IMR-90 (cell line): ENCODE measurements around the gene OR51M1. TPM values are rescaled to one million over a fixed set of nuclear protein-coding genes. Genes with fewer than 3 reads are reported as not detected.

Experiments used
- ATAC-seq: fragments of 200-7000 bp; cut with Tn5 transposase; 2 replicates; pipeline ENCODE4 v1.9.1; 2020; ENCODE audit warnings: low read depth, mild to moderate bottlenecking, moderate library complexity
- BruUV-seq: library from RNA; stranded (reverse); fragments of 400-500 nt; replicated peaks from 2 replicates; lab custom pipeline; 2021; lab: Mats Ljungman, UMichigan
- CTCF ChIA-PET: fragments of 300-600 bp; formaldehyde crosslinking; extraction: SDS; loops from one replicate; lab custom pipeline; 2021; ENCODE audit warnings: antibody characterized with exemption; lab: Yijun Ruan, JAX
- POLR2A ChIA-PET: fragments of 300-600 bp; sonication (Branson Sonifier 250); formaldehyde crosslinking; loops from one replicate; lab custom pipeline; 2022; ENCODE audit warnings: antibody characterized with exemption; ENCODE audit not compliant: unreplicated experiment; lab: Charles Lee
- DNase-seq: peaks from one replicate; pipeline ENCODE4 v3.0.0; 2013
- H2AFZ ChIP-seq: replicated peaks from 2 replicates; pipeline ENCODE3; 2013; ENCODE audit warnings: low read length, mild to moderate bottlenecking; ENCODE audit not compliant: poor library complexity
- H2AK5ac ChIP-seq: 2 replicates; pipeline ENCODE4 v1.6.1; 2013; ENCODE audit warnings: low read depth, low read length, inconsistent platforms
- H2AK9ac ChIP-seq: replicated peaks from 2 replicates; pipeline ENCODE3; 2013; ENCODE audit warnings: mild to moderate bottlenecking, low read depth, low read length, moderate library complexity; ENCODE audit not compliant: poor library complexity
- H2BK120ac ChIP-seq: 2 replicates; pipeline ENCODE4 v1.6.1; 2013; ENCODE audit warnings: low read depth, low read length, inconsistent platforms
- H2BK15ac ChIP-seq: 3 replicates; pipeline ENCODE4 v1.6.1; 2013; ENCODE audit warnings: low read depth, low read length, inconsistent platforms
- H2BK20ac ChIP-seq: 2 replicates; pipeline ENCODE4 v1.6.1; 2013; ENCODE audit warnings: low read depth, mild to moderate bottlenecking, inconsistent platforms, low read length, moderate library complexity
- H2BK5ac ChIP-seq: 2 replicates; pipeline ENCODE4 v1.6.1; 2013; ENCODE audit warnings: mild to moderate bottlenecking, low read depth, low read length, inconsistent platforms; ENCODE audit not compliant: poor library complexity, severe bottlenecking
- H3K14ac ChIP-seq: replicated peaks from 2 replicates; pipeline ENCODE4 v1.6.1; 2013; ENCODE audit warnings: low read depth, low read length, inconsistent platforms
- H3K18ac ChIP-seq: 2 replicates; pipeline ENCODE4 v1.6.1; 2013; ENCODE audit warnings: low read depth, low read length, control low read depth
- H3K23ac ChIP-seq: 2 replicates; pipeline ENCODE4 v1.6.1; 2013; ENCODE audit warnings: low read depth, low read length, inconsistent platforms
- H3K27ac ChIP-seq: 2 replicates; pipeline ENCODE4 v1.5.1; 2013; ENCODE audit warnings: mild to moderate bottlenecking, control low read depth, low read length; ENCODE audit not compliant: insufficient read depth
- H3K27me3 ChIP-seq: 2 replicates; pipeline ENCODE4 v1.6.1; 2013; ENCODE audit warnings: low read length; ENCODE audit not compliant: control insufficient read depth, insufficient read depth
- H3K36me3 ChIP-seq: 2 replicates; pipeline ENCODE4 v1.6.1; 2013; ENCODE audit warnings: low read length, mixed read lengths; ENCODE audit not compliant: control insufficient read depth, insufficient read depth
- H3K4ac ChIP-seq: 2 replicates; pipeline ENCODE4 v1.6.1; 2013; ENCODE audit warnings: low read depth, low read length, inconsistent platforms
- H3K4me1 ChIP-seq: 2 replicates; pipeline ENCODE4 v1.6.1; 2013; ENCODE audit warnings: low read length, mixed read lengths; ENCODE audit not compliant: control insufficient read depth, insufficient read depth
- H3K4me2 ChIP-seq: 2 replicates; pipeline ENCODE4 v1.6.1; 2013; ENCODE audit warnings: low read depth, mild to moderate bottlenecking, control low read depth, low read length, moderate library complexity
- H3K4me3 ChIP-seq: 2 replicates; pipeline ENCODE4 v1.5.1; 2013; ENCODE audit warnings: low read depth, mild to moderate bottlenecking, control low read depth, low read length, moderate library complexity; ENCODE audit not compliant: insufficient read depth
- H3K56ac ChIP-seq: 2 replicates; pipeline ENCODE4 v1.6.1; 2013; ENCODE audit warnings: low read length, inconsistent platforms; ENCODE audit not compliant: insufficient read depth; ENCODE audit errors: extremely low read depth
- H3K79me1 ChIP-seq, 2 experiments: 2 replicates each; pipeline ENCODE4 v1.6.1; 2013; ENCODE audit warnings: low read length in 2 of 2, inconsistent platforms in 1 of 2, low read depth in 1 of 2
- H3K9ac ChIP-seq: 2 replicates; pipeline ENCODE4 v1.6.1; 2013; ENCODE audit warnings: low read depth, low read length, control low read depth
- H3K9me1 ChIP-seq: 2 replicates; pipeline ENCODE4 v1.6.1; 2013; ENCODE audit warnings: low read length, inconsistent platforms; ENCODE audit not compliant: insufficient read depth
- H3K9me3 ChIP-seq: 2 replicates; pipeline ENCODE4 v1.6.1; 2013; ENCODE audit warnings: low read length; ENCODE audit not compliant: control insufficient read depth, insufficient read depth
- H4K20me1 ChIP-seq: 2 replicates; pipeline ENCODE4 v1.6.1; 2013; ENCODE audit warnings: low read length, inconsistent platforms; ENCODE audit not compliant: insufficient read depth
- H4K5ac ChIP-seq: 2 replicates; pipeline ENCODE4 v1.6.1; 2013; ENCODE audit warnings: mild to moderate bottlenecking, low read depth, low read length, control low read depth
- H4K8ac ChIP-seq, 2 experiments: 2 replicates each; pipeline ENCODE4 v1.6.1; 2013; ENCODE audit warnings: low read depth in 2 of 2, low read length in 2 of 2, control low read depth in 1 of 2, inconsistent platforms in 1 of 2
- H4K91ac ChIP-seq: 2 replicates; pipeline ENCODE4 v1.6.1; 2013; ENCODE audit warnings: low read depth, low read length, inconsistent platforms; ENCODE audit not compliant: insufficient read depth
- BHLHE40 ChIP-seq: fragments of 150-350 bp; IDR thresholded peaks from 2 replicates; pipeline ENCODE4 v1.6.1; 2016; ENCODE audit warnings: mild to moderate bottlenecking, low read depth, low read length
- CHD1 ChIP-seq: IDR thresholded peaks from 2 replicates; pipeline ENCODE4 v1.6.1; 2012; ENCODE audit warnings: low read depth, low read length, improper control_type of control experiment
- FOS ChIP-seq: fragments of 150-350 bp; IDR thresholded peaks from 2 replicates; pipeline ENCODE4 v1.6.1; 2016; ENCODE audit warnings: low read depth, low read length
- MAFK ChIP-seq: IDR thresholded peaks from 2 replicates; pipeline ENCODE4 v1.6.1; 2012; ENCODE audit warnings: low read depth, low read length, improper control_type of control experiment
- MAZ ChIP-seq: IDR thresholded peaks from 2 replicates; pipeline ENCODE4 v1.6.1; 2012; ENCODE audit warnings: low read depth, mild to moderate bottlenecking, low read length, improper control_type of control experiment, moderate library complexity, borderline replicate concordance
- MXI1 ChIP-seq: IDR thresholded peaks from 2 replicates; pipeline ENCODE4 v1.6.1; 2012; ENCODE audit warnings: low read depth, mild to moderate bottlenecking, low read length, moderate library complexity, borderline replicate concordance
- NFE2L2 ChIP-seq: fragments of 150-350 bp; IDR thresholded peaks from 2 replicates; pipeline ENCODE4 v1.6.1; 2016; ENCODE audit warnings: low read depth, mild to moderate bottlenecking, low read length
- RAD21 ChIP-seq: IDR thresholded peaks from 2 replicates; pipeline ENCODE4 v1.6.1; 2012; ENCODE audit warnings: low read length, improper control_type of control experiment
- RCOR1 ChIP-seq: IDR thresholded peaks from 2 replicates; pipeline ENCODE4 v1.6.1; 2012; ENCODE audit warnings: mild to moderate bottlenecking, low read length, improper control_type of control experiment; ENCODE audit not compliant: insufficient replicate concordance
- RFX5 ChIP-seq: IDR thresholded peaks from 2 replicates; pipeline ENCODE4 v1.8.0; 2012; ENCODE audit warnings: low read depth, mild to moderate bottlenecking, low read length, moderate library complexity
- SMC3 ChIP-seq: fragments of 150-350 bp; IDR thresholded peaks from 2 replicates; pipeline ENCODE4 v1.6.1; 2016; ENCODE audit warnings: low read depth, mild to moderate bottlenecking, antibody characterized with exemption, low read length, moderate library complexity
- WGBS, 2 experiments: methylation state at CpG; one replicate each; pipeline versions ENCODE4 v1.1.5 to v1.1.7; 2013; ENCODE audit warnings: missing lambda C conversion rate in 2 of 2; ENCODE audit not compliant: insufficient read length in 1 of 2; ENCODE audit errors: extremely low coverage in 2 of 2; 5-methylcytosine and 5-hydroxymethylcytosine counted together
- dilution Hi-C: fragments of 300-500 bp; cut with HindIII; formaldehyde crosslinking; loops from one replicate; pipeline ENCODE4 v1.14.3; 2018; ENCODE audit warnings: low sequenced_read_pairs; ENCODE audit not compliant: unreplicated experiment
- in situ Hi-C: fragments of 300-500 bp; cut with MboI; formaldehyde crosslinking; loops from 3 replicates; pipeline ENCODE4 v1.14.3; 2019; ENCODE audit warnings: low sequenced_read_pairs, inconsistent platforms, mixed read lengths
- intact Hi-C: fragments of 100-400 bp; cut with micrococcal nuclease; formaldehyde crosslinking; loops from 2 replicates; pipeline ENCODE4 v1.10.0; 2022
- polyA plus RNA-seq, 3 experiments: library from polyadenylated mRNA; depleted of rRNA; stranded (reverse); fragments of >200 nt; gene quantifications; 2 replicates each; pipeline ENCODE4 v1.2.3, GENCODE V29; 2012; ENCODE audit warnings: low replicate concordance in 1 of 3
- total RNA-seq: library from RNA; depleted of rRNA; stranded (reverse); fragments of >200 nt; gene quantifications from 2 replicates; pipeline ENCODE4 v1.2.3, GENCODE V29; 2012
- TF ChIP-seq, protein P1 (sequence below): fragments of 150-350 bp; IDR thresholded peaks from 2 replicates; pipeline ENCODE4 v1.6.1; 2017; ENCODE audit warnings: mild to moderate bottlenecking, antibody characterized with exemption, low read length, low read depth
- TF ChIP-seq, protein P2 (sequence below): fragments of 150-350 bp; IDR thresholded peaks from 2 replicates; pipeline ENCODE4 v1.6.1; 2016; ENCODE audit warnings: low read depth, mild to moderate bottlenecking, low read length, moderate library complexity, borderline replicate concordance
- TF ChIP-seq, protein P3 (sequence below): conservative IDR thresholded peaks from 2 replicates; pipeline ENCODE4 v1.5.1; 2012; ENCODE audit warnings: mild to moderate bottlenecking, low read depth, low read length, improper control_type of control experiment

The OR51M1 gene
- total and polyA plus RNA-seq, 2 of the 4 experiments (the other 2 are of a cell fraction) = 0.54 to 0.87 TPM

DNA sequence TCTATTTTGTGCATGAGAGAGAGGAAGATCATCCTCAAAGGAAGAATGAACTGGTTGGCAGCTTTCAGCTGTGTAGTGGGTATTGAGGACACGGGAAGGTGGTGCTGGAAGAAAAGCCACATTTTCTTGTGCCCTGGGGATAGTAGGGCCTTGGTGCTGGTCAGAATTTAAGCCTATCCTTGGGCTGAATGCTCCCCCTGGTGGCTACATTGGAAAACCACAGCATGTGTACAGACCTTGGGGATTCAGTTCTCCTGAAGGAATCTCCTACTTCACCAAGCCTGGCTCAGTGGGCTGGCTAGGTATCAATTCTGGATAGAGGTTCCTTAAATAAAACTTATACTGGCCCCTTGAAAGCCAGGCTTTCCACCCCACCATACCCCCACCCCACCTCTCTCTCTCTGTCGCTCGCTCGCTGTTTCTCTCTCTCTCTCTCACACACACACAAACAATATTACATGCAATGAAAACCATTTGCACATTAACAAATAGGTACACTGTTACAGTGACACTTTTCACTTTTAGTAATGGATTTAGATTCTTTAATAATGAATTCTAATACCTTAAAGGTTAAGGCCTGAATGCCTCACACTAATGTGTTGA lies 2.8 kb upstream of the OR51M1 start:
- intact Hi-C loops = loop anchor here (1.0 to 5.0 kb wide), 7 partner anchors 176 to 1194 kb away; partner anchors contain the start of genes OR51D1 and OR52N2
- TF ChIP-seq RFX5 (no peak), SMC3 (peak; percentile 98), MAFK (no peak), RCOR1 (no peak), RAD21 (peak; percentile 98), MAZ (no peak), BHLHE40 (no peak), NFE2L2 (no peak), MXI1 (no peak), FOS (no peak), CHD1 (no peak)
- TF ChIP-seq, protein P1, sequence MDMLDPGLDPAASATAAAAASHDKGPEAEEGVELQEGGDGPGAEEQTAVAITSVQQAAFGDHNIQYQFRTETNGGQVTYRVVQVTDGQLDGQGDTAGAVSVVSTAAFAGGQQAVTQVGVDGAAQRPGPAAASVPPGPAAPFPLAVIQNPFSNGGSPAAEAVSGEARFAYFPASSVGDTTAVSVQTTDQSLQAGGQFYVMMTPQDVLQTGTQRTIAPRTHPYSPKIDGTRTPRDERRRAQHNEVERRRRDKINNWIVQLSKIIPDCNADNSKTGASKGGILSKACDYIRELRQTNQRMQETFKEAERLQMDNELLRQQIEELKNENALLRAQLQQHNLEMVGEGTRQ = no peak
- TF ChIP-seq, protein P2, sequence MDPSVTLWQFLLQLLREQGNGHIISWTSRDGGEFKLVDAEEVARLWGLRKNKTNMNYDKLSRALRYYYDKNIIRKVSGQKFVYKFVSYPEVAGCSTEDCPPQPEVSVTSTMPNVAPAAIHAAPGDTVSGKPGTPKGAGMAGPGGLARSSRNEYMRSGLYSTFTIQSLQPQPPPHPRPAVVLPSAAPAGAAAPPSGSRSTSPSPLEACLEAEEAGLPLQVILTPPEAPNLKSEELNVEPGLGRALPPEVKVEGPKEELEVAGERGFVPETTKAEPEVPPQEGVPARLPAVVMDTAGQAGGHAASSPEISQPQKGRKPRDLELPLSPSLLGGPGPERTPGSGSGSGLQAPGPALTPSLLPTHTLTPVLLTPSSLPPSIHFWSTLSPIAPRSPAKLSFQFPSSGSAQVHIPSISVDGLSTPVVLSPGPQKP = no peak
- TF ChIP-seq, protein P3, sequence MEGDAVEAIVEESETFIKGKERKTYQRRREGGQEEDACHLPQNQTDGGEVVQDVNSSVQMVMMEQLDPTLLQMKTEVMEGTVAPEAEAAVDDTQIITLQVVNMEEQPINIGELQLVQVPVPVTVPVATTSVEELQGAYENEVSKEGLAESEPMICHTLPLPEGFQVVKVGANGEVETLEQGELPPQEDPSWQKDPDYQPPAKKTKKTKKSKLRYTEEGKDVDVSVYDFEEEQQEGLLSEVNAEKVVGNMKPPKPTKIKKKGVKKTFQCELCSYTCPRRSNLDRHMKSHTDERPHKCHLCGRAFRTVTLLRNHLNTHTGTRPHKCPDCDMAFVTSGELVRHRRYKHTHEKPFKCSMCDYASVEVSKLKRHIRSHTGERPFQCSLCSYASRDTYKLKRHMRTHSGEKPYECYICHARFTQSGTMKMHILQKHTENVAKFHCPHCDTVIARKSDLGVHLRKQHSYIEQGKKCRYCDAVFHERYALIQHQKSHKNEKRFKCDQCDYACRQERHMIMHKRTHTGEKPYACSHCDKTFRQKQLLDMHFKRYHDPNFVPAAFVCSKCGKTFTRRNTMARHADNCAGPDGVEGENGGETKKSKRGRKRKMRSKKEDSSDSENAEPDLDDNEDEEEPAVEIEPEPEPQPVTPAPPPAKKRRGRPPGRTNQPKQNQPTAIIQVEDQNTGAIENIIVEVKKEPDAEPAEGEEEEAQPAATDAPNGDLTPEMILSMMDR = peak; percentile 89

More for the DNA sequence above, 2.8 kb upstream of the OR51M1 start:
- no peak overlapping the region for H3K18ac ChIP-seq
- no TSS peak for BruUV-seq
- no peak overlapping the region for H3K27ac ChIP-seq
- H3K4me1 ChIP-seq = no peaks in the 10 kb centered on the region
- H2AFZ ChIP-seq = peak overlapping the region; percentile 50
- H3K23ac ChIP-seq = no peak overlapping the region
- H3K4ac ChIP-seq = no peak overlapping the region
- H2BK15ac ChIP-seq = no peak overlapping the region
- in situ Hi-C loops = loop anchor here (5.0 to 10.0 kb wide), 2 partner anchors 259 to 746 kb away; partner anchors contain the start of gene OR51D1
- H3K4me3 ChIP-seq = no peak overlapping the region
- H3K36me3 ChIP-seq = no peaks in the 10 kb centered on the region
- no peaks in the 10 kb centered on the region for H3K27me3 ChIP-seq
- peak overlapping the region; percentile 7; the same call in 1 of the 2 replicates for H4K91ac ChIP-seq
- H3K9me3 ChIP-seq = no peaks in the 10 kb centered on the region
- H3K9ac ChIP-seq = no peak overlapping the region
- H2AK5ac ChIP-seq = no peak overlapping the region
- no peaks in the 10 kb centered on the region for H3K79me1 ChIP-seq
- dilution Hi-C loops = no loop called here
- WGBS, 2 experiments = no CpG with 5 or more reads among the region's 4 CpGs
- ATAC-seq (peak; percentile 100), DNase-seq (peak; percentile 77)
- no peak overlapping the region for H3K56ac ChIP-seq
- CTCF ChIA-PET = interaction anchor here (1.2 to 1.6 kb wide), 2 partner anchors 91 to 178 kb away, joined by 3 to 4 read pairs; no protein-coding TSS in a partner anchor
- POLR2A ChIA-PET = interaction anchor here (0.6 to 1.0 kb wide), 2 partner anchors 48 to 257 kb away, joined by 4 read pairs; no protein-coding TSS in a partner anchor
- H2BK20ac ChIP-seq = no peak overlapping the region
- H4K5ac ChIP-seq = no peak overlapping the region
- no peak overlapping the region for H3K14ac ChIP-seq
- no peaks in the 10 kb centered on the region for H4K20me1 ChIP-seq
- H2BK120ac ChIP-seq = peak overlapping the region; percentile 74
- no peaks in the 10 kb centered on the region for H3K9me1 ChIP-seq
- H3K4me2 ChIP-seq = no peak overlapping the region
- no peak overlapping the region for H2AK9ac ChIP-seq
- peak overlapping the region in 1 of 2 experiments; percentile 16; a peak in 1 of 4 replicates for H4K8ac ChIP-seq
- H2BK5ac ChIP-seq = no peak overlapping the region
